HG03095 (cell line): ENCODE data around the gene ADAMTS9.

Experiments
- ATAC-seq: cut with Tn5 transposase; IDR thresholded peaks from one replicate; pipeline ENCODE4 v1.9.1; 2021; ENCODE audit warnings: moderate library complexity; ENCODE audit not compliant: unreplicated experiment

The ADAMTS9 gene

GRCh38 chr3:64495781-64496334 is 191.9 kb downstream of the ADAMTS9 start:
- no peak for ATAC-seq

- ATAC-seq, result no peak
Measured at GRCh38 chr3:64495121-64495780, 192.5 kb downstream of the ADAMTS9 start.

- no peak for ATAC-seq
Measured at GRCh38 chr3:64494526-64494925, 193.3 kb downstream of the ADAMTS9 start.

GRCh38 chr3:64493149-64493548 is 194.7 kb downstream of the ADAMTS9 start:
- no peak for ATAC-seq

GRCh38 chr3:64491843-64492242 is 196.0 kb downstream of the ADAMTS9 start:
- ATAC-seq, result no peak

GRCh38 chr3:64490180-64490724 is 197.5 kb downstream of the ADAMTS9 start:
- ATAC-seq, result no peak

- ATAC-seq, result no peak
Measured at GRCh38 chr3:64489361-64490044, 198.3 kb downstream of the ADAMTS9 start.

- no peak for ATAC-seq
Measured at GRCh38 chr3:64488939-64489338, 198.9 kb downstream of the ADAMTS9 start.

GRCh38 chr3:64484289-64484992 is 203.4 kb downstream of the ADAMTS9 start:
- peak; percentile 96 for ATAC-seq

GRCh38 chr3:64483467-64483866 is 204.3 kb downstream of the ADAMTS9 start:
- no peak for ATAC-seq

GRCh38 chr3:64475037-64475436 is 212.8 kb downstream of the ADAMTS9 start:
- ATAC-seq, result no peak

GRCh38 chr3:64473466-64473865 is 214.3 kb downstream of the ADAMTS9 start:
- ATAC-seq, result no peak

- no peak for ATAC-seq
Measured at GRCh38 chr3:64470436-64470835, 217.4 kb downstream of the ADAMTS9 start.

GRCh38 chr3:64467255-64467944 is 220.4 kb downstream of the ADAMTS9 start:
- no peak for ATAC-seq
